Measurements from ENCODE around the gene UVRAG.

GRCh38 chr11:75855206-75855605 is 40.2 kb downstream of the UVRAG start:
- no peak for TF ChIP-seq ZSCAN21 (CRISPR knock-in tag; IDR thresholded peaks at IDR 0.05; ENCODE audit: borderline replicate concordance)
- TF ChIP-seq POLR2AphosphoS5 (IDR thresholded peaks at IDR 0.05; ENCODE audit: low read depth, low read length), result no peak
- TF ChIP-seq SIN3A (IDR thresholded peaks at IDR 0.05; ENCODE audit: borderline replicate concordance, low read depth, low read length), result no peak
- no peak for TF ChIP-seq TBX3 (IDR thresholded peaks at IDR 0.05; ENCODE audit: borderline replicate concordance)
- TF ChIP-seq PATZ1 (CRISPR knock-in tag; IDR thresholded peaks at IDR 0.05), result no peak
- TF ChIP-seq ZNF703 (CRISPR knock-in tag; IDR thresholded peaks at IDR 0.05; ENCODE audit: borderline replicate concordance), result no peak
- no peak for TF ChIP-seq CBFB (CRISPR knock-in tag; IDR thresholded peaks at IDR 0.05)
- TF ChIP-seq SRSF1 (optimal IDR thresholded peaks at IDR 0.05; ENCODE audit: low read depth, low read length), result no peak
- no peak for TF ChIP-seq MAFK (conservative IDR thresholded peaks at IDR 0.05 in 1 of 2, IDR thresholded peaks at IDR 0.05 in 1 of 2; ENCODE audit: low read length in 2 of 2)
- no peak for TF ChIP-seq ZNF83 (CRISPR knock-in tag; IDR thresholded peaks at IDR 0.05; ENCODE audit: borderline replicate concordance)
- no peak for TF ChIP-seq ZBTB40 (IDR thresholded peaks at IDR 0.05)
- TF ChIP-seq ZBTB40 (CRISPR knock-in tag; IDR thresholded peaks at IDR 0.05), result no peak
- no peak for TF ChIP-seq RAD21 (CRISPR knock-in tag; IDR thresholded peaks at IDR 0.05)
- TF ChIP-seq ZNF274 (CRISPR knock-in tag; IDR thresholded peaks at IDR 0.05), result no peak

Measured in HepG2 (cell line).